Left hindlimb (tissue), 1 donor: ENCODE results near the gene GOLGA6C.
"Not testable (repeated sequence)": the region's sequence is repeated elsewhere in the genome, so short reads cannot be mapped to it uniquely, and the experiment has no call there.

ENCODE experiments used
- DNase-seq: peaks from one replicate; pipeline ENCODE4 v3.0.0-alpha.2; 2018

GOLGA6C gene

DNA sequence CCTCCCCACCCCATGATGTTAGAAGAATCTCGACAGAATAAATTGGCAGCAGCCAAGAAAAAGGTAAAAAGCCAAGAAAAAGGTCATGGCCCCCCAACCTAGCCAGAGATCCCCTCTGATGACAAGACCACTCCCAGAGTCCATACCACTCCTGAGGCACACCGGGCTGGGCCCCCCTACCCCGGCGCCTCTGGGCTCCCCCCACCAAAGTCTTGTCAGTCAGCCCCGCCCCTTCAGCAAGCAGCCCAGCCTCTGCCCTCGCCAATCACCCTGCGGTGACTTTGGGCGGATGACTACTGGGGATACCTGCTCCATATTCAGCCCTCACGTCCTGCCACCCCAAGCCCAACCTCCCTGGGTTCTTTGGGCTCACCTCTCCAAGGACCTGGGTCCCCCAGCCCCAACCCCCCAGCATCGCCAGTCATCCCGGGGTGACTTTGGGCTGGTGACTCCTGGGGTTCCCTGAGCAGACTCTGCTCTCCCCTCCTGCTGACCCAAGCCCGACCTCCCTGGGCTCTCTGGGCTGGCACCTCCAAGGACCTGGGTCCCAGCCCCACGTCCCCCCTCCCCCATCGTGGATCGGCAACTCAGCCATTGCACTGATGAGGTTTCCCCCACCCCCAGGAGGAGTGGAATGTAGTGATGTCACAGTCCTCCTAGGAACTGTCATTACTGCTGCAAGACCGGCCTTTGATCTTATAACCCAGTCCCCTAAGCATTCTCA, 648 bp downstream of the GOLGA6C start:
- DNase-seq = not testable (repeated sequence)

DNA sequence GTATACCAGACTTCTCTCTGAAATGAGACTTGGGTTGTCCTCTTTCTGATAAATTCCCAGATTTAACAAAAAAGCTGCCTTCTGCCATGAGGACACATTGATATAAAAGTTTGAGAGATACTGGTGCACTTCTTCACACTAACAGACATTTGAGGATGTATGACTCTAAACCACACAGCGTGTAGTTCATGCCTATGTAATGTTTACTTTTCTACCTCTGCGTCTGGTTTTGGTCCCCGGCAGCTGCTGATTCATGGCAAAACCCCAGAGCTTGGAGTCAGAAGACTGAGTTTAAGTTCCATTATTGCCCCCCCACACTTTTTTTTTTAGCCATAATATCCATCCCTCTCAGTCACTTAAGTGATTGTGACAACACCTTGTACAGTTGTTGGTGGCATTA, 1.7 kb downstream of the GOLGA6C start:
- DNase-seq = not testable (repeated sequence)

DNA sequence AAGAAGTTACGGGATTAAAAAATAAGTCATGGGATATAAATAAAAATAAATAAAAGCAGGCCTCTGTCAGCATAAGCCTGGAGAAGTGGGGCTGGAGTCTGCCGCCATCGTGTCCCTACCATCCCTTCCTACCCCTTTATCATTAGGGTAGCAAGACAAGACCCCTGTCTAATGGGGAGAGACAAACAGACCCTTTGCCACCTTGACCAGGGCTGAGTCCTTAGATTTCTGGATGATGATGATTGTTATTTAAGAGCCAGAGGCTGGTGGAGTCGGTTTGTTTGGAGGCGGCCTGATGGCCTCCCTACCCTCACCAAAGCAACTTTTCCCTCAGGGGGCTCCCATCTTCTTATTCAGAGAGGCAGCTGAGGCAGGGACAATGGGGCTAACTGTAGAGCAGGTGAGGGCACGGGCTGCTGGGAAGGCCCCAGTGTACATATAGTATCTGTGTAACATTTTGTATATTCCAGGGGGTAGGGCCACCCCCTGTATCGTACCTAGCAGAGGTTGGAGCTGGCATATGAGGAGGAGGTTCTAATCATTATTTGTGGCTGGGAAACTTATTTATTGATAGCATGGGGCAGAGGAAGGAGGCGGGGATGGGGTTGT, 15.7 kb downstream of the GOLGA6C start:
- not testable (repeated sequence) for DNase-seq

- peak; percentile 46 for DNase-seq
These were observed 16.5 kb downstream of the GOLGA6C start for GRCh38 chr15:75274509-75275107.

- DNase-seq = peak; percentile 6
These were observed 17.5 kb downstream of the GOLGA6C start for GRCh38 chr15:75275617-75276016.

GRCh38 chr15:75278497-75278896, 20.4 kb downstream of the GOLGA6C start:
- peak; percentile 2 for DNase-seq

GRCh38 chr15:75282572-75282971, 24.4 kb downstream of the GOLGA6C start, which contains the start of gene GOLGA6D:
TSS of gene GOLGA6D (plus strand) at chr15:75282835. CDS start at chr15:75282876, 41 bp downstream.
- DNase-seq = not testable (repeated sequence)

DNA sequence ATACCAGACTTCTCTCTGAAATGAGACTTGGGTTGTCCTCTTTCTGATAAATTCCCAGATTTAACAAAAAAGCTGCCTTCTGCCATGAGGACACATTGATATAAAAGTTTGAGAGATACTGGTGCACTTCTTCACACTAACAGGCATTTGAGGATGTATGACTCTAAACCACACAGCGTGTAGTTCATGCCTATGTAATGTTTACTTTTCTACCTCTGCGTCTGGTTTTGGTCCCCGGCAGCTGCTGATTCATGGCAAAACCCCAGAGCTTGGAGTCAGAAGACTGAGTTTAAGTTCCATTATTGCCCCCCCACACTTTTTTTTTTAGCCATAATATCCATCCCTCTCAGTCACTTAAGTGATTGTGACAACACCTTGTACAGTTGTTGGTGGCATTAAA, 26.0 kb downstream of the GOLGA6C start:
- not testable (repeated sequence) for DNase-seq

DNA sequence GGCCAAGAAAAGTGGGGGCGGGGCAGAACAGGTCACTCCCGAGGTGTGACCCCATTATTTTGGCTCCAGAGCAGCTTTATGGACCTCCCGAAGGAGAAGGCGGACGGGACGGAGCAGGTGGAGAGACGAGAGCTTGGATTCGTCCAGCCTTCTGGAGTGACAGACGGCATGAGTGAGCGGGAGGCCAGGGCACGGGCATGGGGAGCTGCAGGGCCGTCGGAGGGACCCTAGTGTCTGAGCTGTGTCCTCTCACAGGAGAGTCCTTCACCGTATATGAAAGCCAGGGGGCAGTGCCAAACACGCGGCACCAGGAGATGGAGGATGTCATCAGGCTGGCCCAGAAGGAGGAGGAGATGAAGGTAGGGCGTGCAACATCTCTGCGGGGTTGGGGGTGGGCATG, 35.5 kb downstream of the GOLGA6C start:
- not testable (repeated sequence) for DNase-seq

GRCh38 chr15:75298541-75299310, 40.6 kb downstream of the GOLGA6C start:
- DNase-seq = not testable (repeated sequence)

DNA sequence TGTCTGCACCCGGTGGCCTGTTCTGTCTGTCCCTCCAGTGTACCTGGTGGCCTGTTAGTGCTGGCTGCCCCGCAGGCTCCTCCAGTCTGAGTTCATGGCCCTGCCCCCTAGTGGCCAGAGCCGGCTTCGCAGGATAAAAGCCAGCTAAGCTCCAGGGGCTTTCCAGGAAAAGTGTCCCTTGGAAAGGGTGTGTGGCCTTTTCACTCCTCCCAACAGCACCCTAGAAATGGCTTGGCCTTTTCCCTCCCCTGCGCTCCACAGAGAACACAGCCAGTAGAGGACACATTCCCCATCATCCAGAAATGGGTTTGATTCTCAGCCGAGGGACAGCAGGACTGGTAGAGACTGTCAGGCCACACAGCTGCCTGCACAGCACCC, 41.2 kb downstream of the GOLGA6C start:
- DNase-seq = not testable (repeated sequence)

GRCh38 chr15:75300026-75300425, 41.9 kb downstream of the GOLGA6C start:
- DNase-seq = not testable (repeated sequence)

DNA sequence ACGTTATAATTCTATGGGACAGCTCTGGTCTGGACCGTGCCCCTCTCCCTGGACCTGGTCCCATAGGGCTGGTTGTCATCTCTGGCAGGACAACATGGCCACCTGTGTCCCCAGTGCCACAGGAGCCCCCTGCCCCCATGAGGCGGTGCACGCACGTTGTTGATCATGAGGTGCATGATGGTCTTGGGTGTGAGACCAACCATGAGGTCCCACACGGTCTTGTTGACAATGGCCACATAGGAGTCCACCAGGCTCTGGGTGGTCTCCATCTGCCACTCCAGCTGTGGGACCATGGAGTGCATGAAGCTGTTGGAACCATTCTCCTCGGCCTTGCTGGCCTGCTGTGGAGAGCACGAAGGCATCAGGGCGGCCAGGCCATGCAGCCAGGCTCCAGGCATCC, 44.2 kb downstream of the GOLGA6C start:
- DNase-seq = no peak

DNA sequence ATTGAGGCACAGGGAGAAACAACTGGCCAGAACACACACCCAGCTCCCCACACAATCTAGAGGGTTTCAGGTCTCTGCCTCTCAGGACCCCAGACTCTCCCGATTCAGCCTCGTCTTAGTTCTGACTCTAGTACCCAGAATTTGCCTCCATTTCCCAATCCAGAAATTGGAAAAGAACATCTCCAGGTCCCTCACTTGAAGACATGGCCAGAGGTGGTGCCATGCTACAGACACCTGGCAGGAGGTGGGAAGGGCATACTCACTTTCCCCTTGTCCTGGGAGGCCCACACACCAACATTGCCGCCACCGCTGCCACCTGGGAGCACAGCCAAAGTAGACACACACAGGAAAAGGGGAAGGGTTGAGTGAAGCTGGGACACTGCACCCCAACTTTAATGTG, 44.6 kb downstream of the GOLGA6C start:
- DNase-seq = not testable (repeated sequence)

- no peak for DNase-seq
These were observed 48.1 kb downstream of the GOLGA6C start for GRCh38 chr15:75306188-75306587.

DNA sequence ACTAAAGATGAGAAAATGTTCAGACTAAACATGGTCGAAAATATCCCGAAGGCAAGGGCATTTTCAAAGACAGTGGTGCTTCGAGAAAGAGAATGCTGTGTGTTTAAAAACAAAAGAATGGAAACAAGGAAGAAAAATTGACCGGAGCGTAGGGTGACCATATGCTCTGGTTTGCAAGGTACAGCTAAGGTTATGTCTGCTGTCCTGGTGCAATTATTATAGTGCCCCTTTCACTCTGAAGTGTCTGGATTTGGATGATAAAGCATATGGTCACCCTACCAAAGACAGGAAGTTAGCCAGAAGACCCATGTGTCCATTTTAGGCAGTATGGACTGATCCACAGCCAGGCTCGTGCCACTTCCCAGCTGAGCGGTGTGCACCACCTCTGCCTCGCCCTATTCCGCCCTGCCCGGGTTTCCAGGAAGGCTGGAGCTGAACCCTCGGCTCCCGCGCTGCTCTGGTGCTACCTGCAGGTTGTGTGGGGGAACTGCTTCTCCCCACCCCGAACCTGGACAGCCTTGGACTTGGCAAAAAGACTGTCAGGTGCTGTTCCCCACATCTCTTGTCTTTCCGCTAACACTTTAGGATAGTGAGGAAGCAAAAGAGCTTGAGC, 49.8 kb downstream of the GOLGA6C start:
- no peak for DNase-seq

GRCh38 chr15:75309711-75310110, 51.6 kb downstream of the GOLGA6C start:
- DNase-seq = no peak

- DNase-seq = not testable (repeated sequence)
These were observed 54.4 kb downstream of the GOLGA6C start for GRCh38 chr15:75312548-75312947.

GRCh38 chr15:75313116-75313845, 55.1 kb downstream of the GOLGA6C start:
- no peak for DNase-seq

DNA sequence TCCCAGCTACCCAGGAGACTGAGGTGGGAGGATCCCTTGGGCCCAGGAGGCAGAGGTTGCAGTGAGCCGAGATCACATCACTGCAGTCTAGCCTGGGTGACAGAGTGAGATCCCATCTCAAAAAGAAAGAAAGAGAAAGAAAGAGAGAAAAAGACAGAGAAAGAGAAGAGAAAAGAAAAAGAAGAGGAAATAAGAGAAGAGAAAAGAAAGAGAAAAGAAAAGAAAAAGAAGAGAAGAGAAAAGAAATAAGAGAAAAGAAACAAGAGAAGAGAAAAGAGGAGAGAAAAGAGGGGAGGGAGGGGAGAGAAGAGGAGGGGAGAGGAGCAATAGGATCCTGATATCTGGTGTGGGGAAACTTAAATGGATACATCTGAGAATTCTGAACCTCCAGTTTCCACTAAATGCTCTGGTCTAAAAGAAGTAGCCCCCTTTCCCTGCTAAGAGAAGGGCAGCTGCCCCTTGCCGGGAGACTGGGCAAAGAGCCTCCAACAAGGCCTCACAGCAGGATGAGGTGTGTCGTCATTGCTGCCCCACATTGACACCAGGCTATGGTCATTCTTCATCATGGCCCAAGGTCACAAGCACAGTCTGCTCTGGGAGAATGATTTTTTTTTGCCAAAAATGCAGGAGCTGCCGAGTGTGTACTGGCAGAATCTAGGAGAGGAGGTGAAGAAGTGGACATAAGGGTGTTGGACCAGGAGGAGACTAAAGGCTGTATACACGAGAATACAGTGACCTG, 56.6 kb downstream of the GOLGA6C start:
- no peak for DNase-seq

DNA sequence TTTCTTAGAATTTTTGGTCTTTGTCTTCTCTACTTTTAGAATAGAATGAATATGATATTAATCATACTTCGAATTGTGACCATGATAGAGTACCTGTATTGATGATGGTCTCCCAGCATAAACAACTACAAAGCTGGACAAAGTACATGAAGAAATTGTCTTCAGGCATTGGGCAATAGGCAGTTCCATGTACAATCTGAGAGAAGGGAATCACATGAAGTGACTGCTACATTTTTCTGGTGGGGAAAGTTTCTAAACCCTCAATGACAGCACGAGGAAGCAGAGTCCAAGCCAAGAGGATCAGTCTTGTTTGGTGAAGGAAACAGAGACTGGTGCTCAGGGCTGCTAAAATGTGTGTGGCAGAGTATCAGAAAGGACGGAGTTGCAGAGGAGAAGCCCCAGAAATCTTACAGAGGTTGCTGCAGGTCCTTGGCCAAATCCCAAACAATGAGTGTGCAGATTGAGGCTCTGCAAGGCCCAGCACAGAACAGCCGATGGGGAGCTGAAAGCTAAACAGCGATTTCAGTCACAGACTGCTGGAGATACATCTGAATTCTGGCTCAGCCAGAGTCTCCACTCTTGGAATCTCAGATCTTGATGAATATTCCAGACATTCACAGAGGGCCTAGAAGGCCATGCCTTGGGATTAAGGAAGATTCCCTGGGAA, 61.2 kb downstream of the GOLGA6C start:
- not testable (repeated sequence) for DNase-seq
